ENCODE measurements around the gene SULT2A1.

DNA sequence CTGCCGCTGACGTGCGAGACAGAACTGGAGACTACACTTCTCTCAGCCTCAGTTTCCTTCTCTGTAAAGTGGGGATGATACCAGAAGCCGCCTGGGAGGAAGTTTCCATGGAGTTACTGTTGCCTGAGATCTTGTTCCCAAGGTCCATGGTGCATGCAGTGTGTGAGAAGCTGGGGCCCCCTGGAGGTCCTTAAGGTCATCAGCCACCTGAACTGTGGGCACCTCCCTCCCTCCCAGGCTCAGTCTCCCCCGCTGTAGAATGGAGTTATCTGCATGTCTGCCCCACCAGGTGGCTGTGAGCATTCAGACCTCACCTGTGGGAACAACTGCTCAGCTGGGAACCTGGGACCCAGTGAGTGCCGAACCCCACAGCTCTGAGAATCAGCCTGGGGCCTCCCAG, 61.7 kb downstream of the SULT2A1 start:
- no peak for TF ChIP-seq POLR2A (IDR thresholded peaks at IDR 0.05)
- TF ChIP-seq, protein P1, sequence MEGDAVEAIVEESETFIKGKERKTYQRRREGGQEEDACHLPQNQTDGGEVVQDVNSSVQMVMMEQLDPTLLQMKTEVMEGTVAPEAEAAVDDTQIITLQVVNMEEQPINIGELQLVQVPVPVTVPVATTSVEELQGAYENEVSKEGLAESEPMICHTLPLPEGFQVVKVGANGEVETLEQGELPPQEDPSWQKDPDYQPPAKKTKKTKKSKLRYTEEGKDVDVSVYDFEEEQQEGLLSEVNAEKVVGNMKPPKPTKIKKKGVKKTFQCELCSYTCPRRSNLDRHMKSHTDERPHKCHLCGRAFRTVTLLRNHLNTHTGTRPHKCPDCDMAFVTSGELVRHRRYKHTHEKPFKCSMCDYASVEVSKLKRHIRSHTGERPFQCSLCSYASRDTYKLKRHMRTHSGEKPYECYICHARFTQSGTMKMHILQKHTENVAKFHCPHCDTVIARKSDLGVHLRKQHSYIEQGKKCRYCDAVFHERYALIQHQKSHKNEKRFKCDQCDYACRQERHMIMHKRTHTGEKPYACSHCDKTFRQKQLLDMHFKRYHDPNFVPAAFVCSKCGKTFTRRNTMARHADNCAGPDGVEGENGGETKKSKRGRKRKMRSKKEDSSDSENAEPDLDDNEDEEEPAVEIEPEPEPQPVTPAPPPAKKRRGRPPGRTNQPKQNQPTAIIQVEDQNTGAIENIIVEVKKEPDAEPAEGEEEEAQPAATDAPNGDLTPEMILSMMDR (IDR thresholded peaks at IDR 0.05), result no peak
